ENCODE measurements around the gene NHSL1.

GRCh38 chr6:138500045-138500665, 861 bp upstream of the NHSL1 start:
- TF ChIP-seq, protein P1, sequence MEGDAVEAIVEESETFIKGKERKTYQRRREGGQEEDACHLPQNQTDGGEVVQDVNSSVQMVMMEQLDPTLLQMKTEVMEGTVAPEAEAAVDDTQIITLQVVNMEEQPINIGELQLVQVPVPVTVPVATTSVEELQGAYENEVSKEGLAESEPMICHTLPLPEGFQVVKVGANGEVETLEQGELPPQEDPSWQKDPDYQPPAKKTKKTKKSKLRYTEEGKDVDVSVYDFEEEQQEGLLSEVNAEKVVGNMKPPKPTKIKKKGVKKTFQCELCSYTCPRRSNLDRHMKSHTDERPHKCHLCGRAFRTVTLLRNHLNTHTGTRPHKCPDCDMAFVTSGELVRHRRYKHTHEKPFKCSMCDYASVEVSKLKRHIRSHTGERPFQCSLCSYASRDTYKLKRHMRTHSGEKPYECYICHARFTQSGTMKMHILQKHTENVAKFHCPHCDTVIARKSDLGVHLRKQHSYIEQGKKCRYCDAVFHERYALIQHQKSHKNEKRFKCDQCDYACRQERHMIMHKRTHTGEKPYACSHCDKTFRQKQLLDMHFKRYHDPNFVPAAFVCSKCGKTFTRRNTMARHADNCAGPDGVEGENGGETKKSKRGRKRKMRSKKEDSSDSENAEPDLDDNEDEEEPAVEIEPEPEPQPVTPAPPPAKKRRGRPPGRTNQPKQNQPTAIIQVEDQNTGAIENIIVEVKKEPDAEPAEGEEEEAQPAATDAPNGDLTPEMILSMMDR (IDR thresholded peaks at IDR 0.05; ENCODE audit: control extremely low read depth in 1 of 3, insufficient read depth in 1 of 3, low read depth in 1 of 3, low read length in 3 of 3) = no peak
- TF ChIP-seq CEBPB (IDR thresholded peaks at IDR 0.05; ENCODE audit: low read depth, low read length) (no peak), RAD21 (IDR thresholded peaks at IDR 0.05 in 1 of 2, conservative IDR thresholded peaks at IDR 0.05 in 1 of 2; ENCODE audit: low read depth in 2 of 2, low read length in 2 of 2) (no peak), PHF8 (conservative IDR thresholded peaks at IDR 0.05; ENCODE audit: low read depth, low read length) (no peak), EP300 (IDR thresholded peaks at IDR 0.05; ENCODE audit: borderline replicate concordance in 1 of 2, low read depth in 2 of 2, low read length in 2 of 2) (no peak), GTF2F1 (IDR thresholded peaks at IDR 0.05; ENCODE audit: borderline replicate concordance, low read depth, low read length) (peak; percentile 79; the same call in 1 of the 2 replicates), POLR2A (IDR thresholded peaks at IDR 0.05; ENCODE audit: control extremely low read depth in 1 of 2, low read depth in 2 of 2, low read length in 2 of 2) (peak in 1 of 2 experiments; percentile 60; a peak in 1 of 3 replicates)
